NCI-H524 treated with DMSO at 0.1 percent for 48 hours (cell line): ENCODE measurements around the gene GPR35.
"Not testable (repeated sequence)": the region's sequence is repeated elsewhere in the genome, so short reads cannot be mapped to it uniquely, and the experiment has no call there.

Source experiments
- DNase-seq: peaks from one replicate; lab custom pipeline; 2025; lab: John Stamatoyannopoulos, UW

Gene GPR35

DNA sequence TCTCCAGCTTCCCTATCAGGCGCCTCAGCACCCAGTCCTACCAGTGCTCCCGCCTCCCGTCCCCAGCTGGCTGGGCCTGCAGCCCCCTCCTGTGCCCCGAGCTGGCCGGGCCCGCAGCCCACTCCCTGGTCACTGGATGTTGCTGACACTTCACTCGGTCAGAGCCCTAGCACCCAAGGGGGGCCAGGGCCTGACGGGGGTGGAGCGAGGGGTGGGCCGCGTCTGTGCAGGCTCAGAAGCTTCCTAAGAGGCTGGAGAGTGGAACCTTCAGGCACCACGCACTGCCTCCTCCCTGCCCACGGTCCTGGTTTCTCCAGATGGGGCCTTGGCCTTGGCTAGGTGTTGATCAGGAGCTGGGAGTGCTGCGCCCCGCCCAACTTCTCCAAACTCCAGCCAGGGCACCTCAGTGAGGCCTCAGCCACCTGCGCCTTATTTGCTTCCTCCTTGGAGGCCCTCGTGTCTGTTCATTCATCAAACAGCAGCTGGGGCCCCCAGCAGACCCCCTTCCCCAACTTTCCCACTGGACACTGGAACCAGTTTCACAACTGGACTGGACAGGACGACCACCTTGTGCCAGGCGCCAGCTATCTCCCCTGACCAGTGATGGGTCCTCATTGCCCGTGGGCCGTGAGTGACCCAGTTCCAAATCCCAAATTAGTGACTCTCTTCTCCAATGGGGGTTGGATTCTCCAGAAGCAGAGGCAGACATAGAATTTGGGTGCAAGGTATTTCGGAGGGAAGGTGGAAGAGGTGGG lies 22.0 kb upstream of the GPR35 start:
- no peak for DNase-seq

DNA sequence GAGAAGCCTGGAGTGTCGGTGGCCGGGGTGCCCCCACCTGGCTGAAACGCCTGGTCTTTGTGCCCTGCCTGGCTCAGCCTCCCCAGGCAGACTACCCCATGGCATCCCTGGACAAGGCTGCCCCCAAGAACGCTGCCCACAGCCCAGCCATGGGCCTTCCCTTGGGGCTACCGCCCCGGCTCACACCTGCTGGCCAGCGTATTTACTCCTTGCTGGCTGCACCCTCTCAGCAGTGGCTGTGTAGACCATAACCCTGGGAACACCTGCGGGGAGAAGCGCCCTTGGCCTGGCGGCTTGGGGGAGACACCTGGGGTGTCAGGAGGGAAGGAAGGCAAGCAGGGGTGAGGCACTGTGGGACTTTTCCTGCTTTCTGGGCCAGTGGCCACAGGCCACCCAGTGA lies 21.4 kb upstream of the GPR35 start:
- no peak for DNase-seq

DNA sequence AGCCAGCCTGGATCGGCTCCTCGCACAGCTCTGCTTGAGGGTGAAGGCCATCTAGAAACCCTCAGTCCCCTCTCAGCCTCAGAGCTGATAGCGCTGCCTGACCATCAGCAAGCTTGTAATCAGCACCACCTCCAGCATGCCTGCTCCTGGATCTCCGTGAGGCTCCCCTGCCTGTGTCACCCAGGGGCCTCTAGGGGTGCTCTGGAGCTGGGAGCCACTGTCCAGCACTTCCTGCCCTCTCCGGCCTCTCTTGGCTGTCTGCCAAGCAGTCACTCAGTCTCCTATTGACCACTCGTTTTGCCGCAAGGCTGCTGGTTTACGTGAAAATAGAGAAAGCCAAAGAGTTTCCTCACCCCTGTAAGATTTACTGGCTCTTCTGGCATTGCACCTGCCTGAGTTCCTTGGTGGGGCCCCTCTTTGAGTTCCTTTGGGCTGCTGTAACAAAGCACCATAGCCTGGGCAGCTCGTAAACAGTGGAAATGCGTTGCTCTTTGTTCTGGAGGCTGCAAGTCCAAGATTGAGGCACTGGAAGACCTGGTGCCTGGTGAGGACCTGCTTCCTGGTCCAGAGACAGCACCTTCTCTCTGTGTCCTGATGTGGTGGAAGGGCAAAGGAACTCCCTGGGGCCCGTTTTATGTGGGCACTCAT lies 20.9 kb upstream of the GPR35 start:
- no peak for DNase-seq

DNA sequence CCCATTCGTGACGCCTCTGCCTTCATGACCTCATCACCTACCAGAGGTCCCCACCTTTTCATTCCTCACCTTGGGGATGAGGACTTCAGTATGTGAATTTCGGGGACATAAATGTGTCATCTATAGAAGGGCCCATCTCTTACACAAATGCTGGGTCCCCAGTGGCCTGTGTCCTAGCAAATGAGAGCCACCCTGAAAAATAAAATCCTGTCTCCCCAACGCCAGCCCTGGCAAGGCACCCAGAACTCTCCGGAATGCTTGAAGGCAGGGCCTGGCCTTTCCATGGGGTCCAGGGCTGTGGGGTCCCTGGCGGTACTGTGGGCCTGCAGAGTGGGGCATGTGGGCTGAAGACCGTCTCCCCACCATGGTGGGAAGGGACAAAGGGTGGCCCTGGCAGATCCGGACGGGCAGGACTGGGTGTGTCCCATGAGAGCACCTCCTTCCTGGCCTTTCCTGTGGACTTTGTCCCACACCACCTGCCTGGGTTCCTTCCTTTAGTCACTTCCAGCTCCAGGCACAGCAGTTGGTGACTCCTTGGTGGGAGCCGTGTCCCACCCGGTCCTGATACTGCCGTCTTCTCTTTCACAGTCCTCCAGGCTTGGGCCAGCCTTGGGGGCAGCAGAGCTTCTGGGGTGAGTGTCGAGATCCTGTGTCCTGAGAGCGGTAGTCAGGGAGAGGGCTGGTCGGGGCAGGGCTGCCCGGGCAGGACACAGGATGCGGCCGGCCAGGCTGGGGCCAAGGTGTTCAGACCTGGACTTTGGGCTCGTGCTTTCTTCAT lies 20.2 kb upstream of the GPR35 start:
- DNase-seq, result no peak

DNA sequence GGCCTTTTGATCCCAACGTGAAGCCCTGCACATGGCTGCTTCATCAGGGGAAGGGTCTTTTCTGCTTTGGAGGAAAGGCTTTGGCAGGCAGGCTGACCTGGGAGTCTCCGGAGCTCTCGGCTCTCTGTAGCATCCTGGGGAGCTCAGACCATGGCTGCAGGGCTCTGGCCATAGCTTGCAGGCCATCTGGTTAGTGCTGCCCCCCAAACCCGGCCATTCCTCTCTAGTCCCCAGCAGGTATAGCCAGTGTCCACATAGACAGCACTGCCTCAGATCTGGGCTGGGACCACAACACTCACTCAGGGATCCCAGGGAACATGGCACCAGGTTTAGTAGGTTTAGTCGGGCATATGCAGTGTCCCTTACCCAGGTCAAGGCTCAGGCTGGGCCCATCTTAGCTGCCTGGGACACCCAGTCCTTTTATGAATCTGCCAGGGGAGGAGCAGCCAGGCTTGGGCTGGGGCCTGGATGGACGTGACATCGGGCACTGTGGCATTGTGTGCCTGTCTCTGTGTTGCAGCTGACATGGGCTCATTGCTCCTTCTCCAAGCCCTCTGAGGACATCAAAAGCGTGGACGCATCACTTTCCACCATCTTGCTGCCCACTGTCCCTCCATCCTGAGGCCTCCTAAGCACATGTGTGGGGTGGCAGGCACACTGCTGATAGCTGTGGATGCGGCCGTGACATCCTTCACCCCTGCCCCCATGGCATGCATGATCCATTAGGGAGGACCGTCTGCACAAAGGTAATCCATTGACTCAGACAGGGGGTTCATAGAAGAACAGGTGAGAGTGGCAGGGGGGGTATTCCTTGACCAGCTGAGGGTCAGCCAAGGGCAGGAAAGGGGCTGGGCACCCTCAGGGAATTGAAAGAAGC lies 19.2 kb upstream of the GPR35 start:
- no peak for DNase-seq

DNA sequence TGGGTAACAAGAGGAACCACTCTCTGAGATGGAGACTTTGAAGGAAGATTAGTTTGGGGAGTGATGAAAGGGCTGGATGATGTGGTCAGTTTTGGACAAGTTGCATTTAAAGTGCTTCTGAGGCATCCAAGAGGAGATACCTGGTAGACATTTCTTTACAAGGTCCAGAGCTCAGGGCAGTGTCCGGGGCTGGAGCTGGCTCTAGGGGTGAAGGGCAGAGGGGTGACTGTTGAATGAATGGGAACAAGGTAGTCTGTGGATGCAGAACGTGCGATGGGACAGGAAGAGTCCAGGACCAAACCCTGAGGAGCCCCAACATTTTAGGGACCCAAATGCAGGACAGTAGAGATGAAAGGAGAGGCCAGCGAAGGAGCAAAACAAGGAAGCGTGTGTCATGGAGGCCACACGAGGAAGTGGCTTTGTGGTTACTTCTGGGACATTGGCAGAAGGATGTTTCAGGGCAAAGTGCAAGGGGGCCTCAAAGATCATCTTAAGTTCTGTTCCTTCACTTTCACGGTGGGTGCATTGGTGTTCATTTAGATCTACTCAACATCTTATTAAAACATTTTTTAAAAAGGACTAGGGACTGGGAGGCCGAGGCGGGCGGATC lies 13.6 kb upstream of the GPR35 start:
- no peak for DNase-seq

DNA sequence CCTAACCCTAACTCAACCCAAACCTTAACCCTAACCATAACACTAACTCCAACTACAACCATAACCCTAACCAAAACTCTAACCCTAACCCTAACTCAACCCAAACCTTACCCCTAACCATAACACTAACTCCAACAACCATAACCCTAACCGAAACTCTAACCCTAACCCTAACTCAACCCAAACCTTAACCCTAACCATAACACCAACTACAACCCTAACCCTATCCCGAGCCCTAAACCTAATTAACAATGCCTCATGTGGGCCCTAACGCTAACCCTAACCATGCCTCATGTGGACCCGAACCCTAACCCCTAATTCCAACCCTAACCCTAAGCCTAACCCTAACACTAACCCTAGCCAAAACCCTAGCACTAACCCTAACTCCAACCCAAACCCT lies 11.5 kb upstream of the GPR35 start:
- DNase-seq, result no peak

DNA sequence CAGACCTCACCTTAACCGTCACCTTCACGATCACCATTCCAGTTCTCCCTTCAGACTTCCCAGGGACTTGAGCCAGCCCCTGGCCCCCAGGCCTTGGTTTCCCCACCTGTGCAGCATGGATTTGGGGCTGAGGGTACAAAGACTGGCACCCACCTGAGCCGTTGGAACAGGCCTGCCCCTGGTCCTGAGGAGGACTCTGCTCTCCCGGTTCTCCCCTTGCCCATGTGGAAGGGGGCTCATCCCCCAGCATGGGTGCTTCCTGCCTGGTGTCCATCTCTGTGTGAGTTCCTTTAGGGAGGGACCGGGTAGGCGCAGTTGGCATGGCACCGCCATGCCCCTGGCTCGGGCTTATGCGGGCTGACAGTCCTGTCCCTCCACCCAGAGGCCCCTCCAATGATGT lies 10.9 kb upstream of the GPR35 start:
- DNase-seq, result no peak

DNA sequence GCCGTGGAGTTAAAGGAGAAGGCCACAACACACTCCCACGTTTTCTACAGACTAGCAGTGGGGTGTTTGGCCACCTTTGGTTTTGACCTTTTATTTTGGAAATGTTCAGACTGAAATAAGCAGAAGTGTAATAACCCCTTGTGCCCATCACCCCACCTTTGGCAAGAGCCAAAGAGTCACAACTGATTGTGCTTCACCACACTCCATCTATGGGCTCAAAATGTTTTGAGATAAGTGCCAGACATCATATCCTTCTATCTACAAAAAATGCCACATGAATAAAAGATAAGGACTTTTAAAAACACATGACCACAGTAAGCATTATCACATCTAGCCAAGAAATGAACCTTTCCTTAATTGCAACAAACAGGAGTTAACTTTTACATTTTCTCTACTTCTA lies 9.9 kb upstream of the GPR35 start:
- DNase-seq, result no peak

DNA sequence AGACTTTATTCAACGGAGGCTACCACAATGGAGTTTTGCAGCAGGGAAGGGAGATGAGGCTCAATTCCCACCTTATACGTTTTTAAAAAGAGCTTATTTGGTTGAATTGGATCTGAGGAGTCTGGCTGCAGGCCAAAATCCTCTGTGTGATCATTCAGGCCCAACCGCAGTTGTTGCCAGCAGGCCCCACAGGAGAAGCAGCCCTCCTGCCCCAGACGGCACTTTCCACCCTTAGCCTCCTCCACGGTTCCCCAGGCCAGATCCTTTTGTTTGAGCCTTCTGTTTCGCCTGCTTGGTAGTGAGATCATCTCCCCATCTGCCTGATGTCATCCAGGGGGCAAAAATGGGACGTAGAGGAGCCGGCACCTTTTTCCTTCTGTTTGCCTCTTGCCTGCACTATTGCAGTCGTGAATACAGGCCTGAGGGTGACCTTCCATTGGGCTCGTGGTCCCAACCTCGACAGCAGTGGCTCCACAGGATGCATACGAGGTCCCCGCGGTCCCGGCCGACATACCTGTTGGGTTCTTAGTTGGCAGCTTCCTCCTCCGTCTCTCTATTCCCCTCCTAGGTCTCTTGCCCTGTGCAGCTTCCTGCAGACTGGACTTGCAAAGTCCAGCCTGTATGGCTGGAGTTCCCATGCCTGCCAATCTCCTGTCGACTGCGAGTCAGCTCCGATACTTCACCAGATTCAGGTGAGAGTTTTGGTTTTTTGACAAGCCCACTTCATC lies 9.3 kb upstream of the GPR35 start:
- DNase-seq, result no peak

DNA sequence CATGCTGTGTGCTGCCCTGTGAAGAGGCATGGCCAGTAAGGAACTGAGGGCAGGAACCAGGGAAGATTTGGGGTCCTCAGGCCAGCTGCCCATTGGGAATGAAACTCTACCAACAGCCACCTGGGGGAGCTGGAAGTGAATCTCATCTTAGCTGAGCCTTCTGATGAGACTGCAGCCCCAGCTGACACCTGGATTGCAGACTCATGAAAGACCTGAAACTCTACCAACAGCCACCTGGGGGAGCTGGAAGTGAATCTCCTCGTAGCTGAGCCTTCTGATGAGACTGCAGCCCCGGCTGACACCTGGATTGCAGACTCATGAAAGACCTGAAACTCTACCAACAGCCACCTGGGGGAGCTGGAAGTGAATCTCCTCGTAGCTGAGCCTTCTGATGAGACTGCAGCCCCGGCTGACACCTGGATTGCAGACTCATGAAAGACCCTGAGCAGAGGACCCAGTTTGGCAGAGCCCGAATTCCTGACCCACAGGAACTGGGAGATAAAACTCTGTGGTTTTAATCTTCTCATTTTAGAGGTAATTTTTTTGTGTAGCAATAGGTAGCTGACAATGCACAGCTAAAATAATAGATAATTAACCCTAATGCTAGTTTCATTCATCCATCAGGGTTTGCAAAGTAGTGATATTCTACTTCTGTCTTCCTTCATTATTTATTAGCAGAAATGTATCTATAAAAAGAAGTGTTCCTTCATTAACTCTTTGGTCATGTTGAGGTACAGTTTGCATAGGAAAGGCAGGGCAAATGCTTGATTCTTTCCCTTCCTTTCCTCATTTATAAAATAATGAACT lies 8.2 kb upstream of the GPR35 start:
- DNase-seq, result not testable (repeated sequence)

DNA sequence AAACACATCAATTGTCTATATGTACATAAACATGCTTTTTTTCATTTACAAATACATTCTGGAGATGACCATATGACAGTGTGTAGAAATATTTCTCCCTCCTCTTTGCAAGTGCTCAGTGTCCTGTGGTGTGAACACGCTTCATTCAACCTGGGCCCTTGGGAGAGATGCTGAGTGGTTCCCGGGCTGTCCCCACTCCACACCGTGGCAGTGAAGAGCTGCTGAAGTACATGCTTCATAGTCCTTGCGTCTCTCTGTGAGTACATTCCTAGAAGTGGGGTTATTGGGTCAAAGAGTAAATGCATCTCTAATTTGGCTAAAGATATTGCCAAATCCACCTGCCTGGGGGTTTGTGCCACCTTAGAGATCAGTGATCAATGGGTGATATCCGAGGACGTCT lies 6.5 kb upstream of the GPR35 start:
- no peak for DNase-seq

DNA sequence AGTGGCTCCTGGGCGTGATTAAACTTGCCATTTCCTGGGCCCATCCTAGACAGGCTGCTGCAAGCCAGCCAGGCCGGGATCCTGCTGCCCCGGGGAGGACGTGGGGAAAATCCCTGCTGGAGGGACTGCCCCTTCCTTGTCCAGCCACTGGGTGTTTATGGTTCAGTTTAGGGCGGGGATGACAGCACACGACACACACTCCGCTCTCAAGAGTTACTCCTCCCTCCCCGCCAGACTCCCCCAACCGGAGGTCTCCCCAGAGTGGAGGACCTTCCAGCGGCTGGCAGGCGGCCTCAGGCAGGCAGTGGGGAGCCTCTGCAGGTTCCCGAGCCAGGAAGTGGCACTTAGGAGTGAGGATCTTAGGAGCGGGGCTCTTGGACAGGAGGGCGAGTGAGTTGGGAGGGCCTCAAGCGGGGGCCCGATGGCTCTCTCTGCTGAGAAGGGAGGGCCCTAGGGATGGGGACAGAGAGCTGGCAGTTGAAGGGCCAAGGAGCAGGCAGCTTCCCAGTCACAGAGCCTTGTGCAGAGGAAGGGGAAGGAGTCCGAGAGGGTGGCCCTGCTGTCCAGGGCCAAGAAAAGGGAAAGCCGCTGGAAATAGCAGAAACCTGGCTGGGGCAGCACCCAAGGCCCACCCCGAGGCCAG lies 5.7 kb upstream of the GPR35 start:
- DNase-seq, result no peak

DNA sequence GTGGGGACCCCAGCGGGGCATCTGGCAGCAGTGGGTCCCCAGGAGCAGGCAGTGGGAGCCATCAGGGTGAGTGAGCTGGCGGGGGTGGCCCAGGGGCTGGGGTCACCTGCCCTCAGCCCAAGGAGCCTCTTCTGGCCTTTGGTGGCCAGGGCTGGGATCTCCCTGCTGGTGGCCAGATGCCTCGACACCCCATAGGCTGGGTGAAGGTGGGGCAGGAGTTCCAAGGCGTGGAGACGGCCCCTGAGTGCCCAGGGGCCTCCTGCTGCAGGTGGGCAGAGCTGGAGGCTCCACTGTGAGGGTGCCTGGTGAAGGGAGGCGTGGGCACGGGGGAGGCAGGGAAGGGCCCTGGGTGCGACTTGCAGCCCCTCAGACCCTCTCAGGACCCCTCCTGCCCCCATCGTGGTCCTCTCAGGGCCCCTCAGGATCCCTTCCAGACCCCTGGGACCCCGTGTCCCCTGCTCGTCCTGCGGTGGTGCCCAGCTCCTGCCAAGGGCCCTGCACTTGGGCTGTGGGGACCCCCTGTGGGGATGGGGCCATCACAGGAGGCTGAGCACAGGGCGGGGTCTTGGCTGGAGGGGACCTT lies 5.0 kb upstream of the GPR35 start:
- DNase-seq, result no peak

DNA sequence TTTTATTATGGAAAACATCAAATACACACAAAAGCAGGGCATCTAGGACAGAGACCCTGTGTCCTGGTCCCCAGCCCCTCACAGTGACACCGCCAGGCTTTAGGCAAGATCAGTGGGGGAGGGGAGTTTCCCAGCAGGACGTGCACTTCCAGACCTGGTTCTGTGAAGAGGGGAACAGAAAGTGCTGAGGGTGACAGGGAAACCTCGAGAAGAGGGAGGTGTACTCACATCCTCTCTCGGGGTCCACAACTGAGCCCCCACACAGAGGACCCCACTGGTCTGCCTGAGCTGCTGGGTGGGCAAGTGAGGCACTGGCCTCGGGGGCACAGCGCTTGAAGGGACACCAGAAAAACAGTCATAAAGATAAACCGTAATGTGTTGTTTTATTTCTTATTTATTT lies 4.4 kb upstream of the GPR35 start:
- no peak for DNase-seq

DNA sequence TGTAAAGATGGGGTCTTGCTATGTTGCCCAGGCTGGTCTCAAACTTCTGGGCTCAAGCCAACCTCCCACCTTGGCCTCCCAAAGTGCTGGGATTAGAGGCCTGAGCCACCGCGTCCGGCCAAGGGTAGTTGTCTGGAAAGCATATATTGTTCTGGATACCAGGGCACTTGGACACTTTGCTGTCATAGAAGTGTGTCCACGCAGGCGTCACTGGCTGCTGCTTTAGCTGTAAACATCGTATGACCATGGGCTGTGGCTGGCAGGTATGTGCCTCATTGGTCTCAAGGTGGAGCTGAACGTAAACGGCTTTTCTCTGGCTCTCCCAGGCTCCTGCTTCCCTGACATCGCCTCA lies 3.2 kb upstream of the GPR35 start:
- DNase-seq, result no peak

DNA sequence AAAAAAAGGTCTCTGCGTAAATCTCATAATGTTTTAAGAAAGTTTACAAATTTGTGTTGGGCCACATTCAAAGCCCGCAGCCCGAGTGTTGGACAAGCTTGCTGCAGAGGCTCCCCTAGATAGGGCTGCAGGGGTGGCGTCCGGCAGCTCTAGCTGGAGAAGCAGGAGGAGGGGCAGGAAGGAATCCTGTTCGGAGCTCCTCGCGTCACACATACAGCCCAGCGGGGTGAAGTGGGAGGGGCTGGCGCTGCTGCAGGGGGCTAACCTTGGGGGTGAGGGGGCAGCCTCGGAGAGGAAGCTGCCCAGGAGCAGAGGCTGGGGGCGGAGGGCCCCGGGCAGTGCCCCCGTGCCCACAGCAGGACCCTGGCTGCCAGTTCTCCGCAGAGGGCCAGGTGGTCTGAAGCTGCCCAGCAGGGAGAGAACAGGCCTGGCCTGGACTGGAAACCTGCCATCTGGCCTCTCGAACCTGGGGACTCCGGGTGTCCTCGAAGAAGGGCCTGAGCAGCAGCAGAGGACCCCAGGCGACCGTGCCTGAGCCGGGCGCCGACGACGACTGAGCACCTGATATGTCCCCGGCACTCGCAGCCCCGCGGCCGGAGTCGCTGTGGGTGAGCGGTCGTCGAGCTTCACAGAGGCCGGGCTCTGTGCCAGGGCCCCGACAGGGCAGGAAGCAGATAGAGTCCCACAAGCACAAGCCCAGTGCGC lies 2.6 kb upstream of the GPR35 start:
- no peak for DNase-seq

DNA sequence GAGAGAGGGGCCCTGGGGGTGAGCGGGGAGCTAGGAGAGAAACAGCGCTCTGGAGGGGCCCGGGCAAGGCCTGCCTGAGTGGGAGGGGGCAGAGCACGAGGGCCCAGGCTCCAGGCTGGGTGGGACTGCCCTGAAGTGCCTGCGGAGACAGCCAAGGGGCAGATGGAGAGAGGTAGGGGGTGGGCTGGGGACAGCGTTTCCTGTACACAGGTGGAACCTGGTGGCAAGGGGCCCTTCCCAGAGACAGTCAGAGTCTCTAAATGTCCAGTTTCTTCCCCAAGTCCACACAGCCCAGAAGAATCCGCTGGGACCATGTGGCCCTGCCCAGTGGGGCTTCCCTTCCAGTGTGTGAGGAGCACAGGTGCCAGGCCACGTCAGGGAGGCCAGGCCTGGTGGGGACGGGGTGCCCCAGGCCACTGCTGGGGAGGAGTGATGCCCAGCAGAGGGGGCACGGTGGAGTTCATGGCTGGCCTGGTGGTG lies 1.7 kb upstream of the GPR35 start:
- no peak for DNase-seq
